HepG2 (cell line): Measurements from ENCODE around the gene ENTPD7. TPM values are rescaled to one million over a fixed set of nuclear protein-coding genes. Genes with fewer than 3 reads are reported as not detected.
A peak's percentile ranks its signal among the peaks of the same experiment; 100 is the strongest.

Source experiments
- BRD4 ChIP-seq: sonication (generic); formaldehyde crosslinking; IDR thresholded peaks from 2 replicates; pipeline ENCODE4 v1.4.0; 2020; ENCODE audit warnings: missing genetic modification reagents
- CEBPG ChIP-seq: IDR thresholded peaks from 2 replicates; pipeline ENCODE4 v1.6.1; 2016
- CENPX ChIP-seq: sonication (generic); formaldehyde crosslinking; IDR thresholded peaks from 2 replicates; pipeline ENCODE4 v1.9.0; 2021; ENCODE audit warnings: mild to moderate bottlenecking, missing genetic modification reagents, moderate library complexity
- CREM ChIP-seq, 2 experiments: sonication (generic) in 1 of 2; formaldehyde crosslinking in 1 of 2; IDR thresholded peaks; 2 replicates each; pipeline versions ENCODE4 v1.4.0 to v1.6.1; 2016 to 2020; ENCODE audit warnings: antibody characterized with exemption in 1 of 2, mild to moderate bottlenecking in 1 of 2, missing genetic modification reagents in 1 of 2
- DMAP1 ChIP-seq: IDR thresholded peaks from 2 replicates; pipeline ENCODE4 v1.6.1; 2016
- FOXK1 ChIP-seq: sonication (generic); formaldehyde crosslinking; IDR thresholded peaks from 2 replicates; pipeline ENCODE4 v1.4.0; 2020; ENCODE audit warnings: low read depth, missing genetic modification reagents, borderline replicate concordance
- GABPB1 ChIP-seq: IDR thresholded peaks from 2 replicates; pipeline ENCODE4 v1.6.1; 2016; ENCODE audit warnings: mild to moderate bottlenecking, missing genetic modification reagents, moderate library complexity, missing compliant biosample characterization
- GATA4 ChIP-seq: sonication (generic); IDR thresholded peaks from 2 replicates; pipeline ENCODE4 v1.6.1; 2016; ENCODE audit warnings: antibody characterized with exemption, low read depth, borderline replicate concordance
- GATAD2A ChIP-seq: IDR thresholded peaks from 2 replicates; pipeline ENCODE4 v1.6.1; 2016
- GTF2F1 ChIP-seq: fragments of 150-350 bp; IDR thresholded peaks from 2 replicates; pipeline ENCODE4 v1.6.1; 2014; ENCODE audit warnings: low read length
- POLR2AphosphoS5 ChIP-seq: IDR thresholded peaks from 2 replicates; pipeline ENCODE4 v1.6.1; 2012; ENCODE audit warnings: low read depth, low read length
- SAP130 ChIP-seq: IDR thresholded peaks from 2 replicates; pipeline ENCODE4 v1.6.1; 2016; ENCODE audit warnings: low read depth
- SPEN ChIP-seq: sonication (generic); formaldehyde crosslinking; IDR thresholded peaks from 2 replicates; pipeline ENCODE4 v1.5.1; 2020; ENCODE audit warnings: low read depth, mild to moderate bottlenecking, missing genetic modification reagents
- TCF7 ChIP-seq: sonication (generic); IDR thresholded peaks from 2 replicates; pipeline ENCODE4 v1.6.1; 2016; ENCODE audit warnings: antibody characterized with exemption, low read depth
- ZHX1 ChIP-seq: sonication (generic); formaldehyde crosslinking; IDR thresholded peaks from 2 replicates; pipeline ENCODE4 v1.8.1; 2022; ENCODE audit warnings: low read depth, mild to moderate bottlenecking, missing genetic modification reagents
- ZNF232 ChIP-seq: sonication (generic); formaldehyde crosslinking; IDR thresholded peaks from 2 replicates; pipeline ENCODE4 v1.4.0; 2020; ENCODE audit warnings: missing genetic modification reagents, borderline replicate concordance
- ZNF317 ChIP-seq: sonication (generic); formaldehyde crosslinking; IDR thresholded peaks from 2 replicates; pipeline ENCODE4 v1.5.0; 2020; ENCODE audit warnings: mild to moderate bottlenecking, missing genetic modification reagents
- ZNF33B ChIP-seq: sonication (generic); formaldehyde crosslinking; IDR thresholded peaks from 2 replicates; pipeline ENCODE4 v1.5.1; 2020; ENCODE audit warnings: mild to moderate bottlenecking, missing genetic modification reagents
- ZNF670 ChIP-seq: sonication (generic); formaldehyde crosslinking; IDR thresholded peaks from 2 replicates; pipeline ENCODE4 v1.8.0; 2022; ENCODE audit warnings: mild to moderate bottlenecking, missing genetic modification reagents, borderline replicate concordance
- ZNF746 ChIP-seq: sonication (generic); formaldehyde crosslinking; IDR thresholded peaks from 2 replicates; pipeline ENCODE4 v1.8.0; 2022; ENCODE audit warnings: mild to moderate bottlenecking, missing genetic modification reagents
- ZNF766 ChIP-seq: sonication (generic); formaldehyde crosslinking; IDR thresholded peaks from 2 replicates; pipeline ENCODE4 v1.5.0; 2020; ENCODE audit warnings: missing genetic modification reagents, borderline replicate concordance
- ZNF772 ChIP-seq: sonication (generic); formaldehyde crosslinking; IDR thresholded peaks from 2 replicates; pipeline ENCODE4 v1.5.0; 2020; ENCODE audit warnings: mild to moderate bottlenecking, missing genetic modification reagents
- ZNF775 ChIP-seq: sonication (generic); formaldehyde crosslinking; IDR thresholded peaks from 2 replicates; pipeline ENCODE4 v1.4.0; 2020; ENCODE audit warnings: missing genetic modification reagents, mild to moderate bottlenecking, moderate library complexity, borderline replicate concordance
- polyA plus RNA-seq, 8 experiments: library from polyadenylated mRNA; depleted of rRNA in 3 of 8; stranded (reverse) in 7 of 8; unstranded in 1 of 8; fragments of >200 nt; fragmentation: Illumina TruSeq in 4 of 8; extraction: Trizol in 4 of 8; gene quantifications; 2 replicates each; pipeline versions ENCODE4 v1.2.1 to v1.2.3, GENCODE V29; 2011 to 2016; ENCODE audit warnings: low read depth in 4 of 8, missing spikeins in 1 of 8, mixed read lengths in 1 of 8; ENCODE audit not compliant: insufficient read depth in 1 of 8
- total RNA-seq, 5 experiments: library from RNA; depleted of rRNA; stranded (reverse); fragments of >200 nt; fragmentation: Illumina TruSeq; extraction: Trizol; gene quantifications; 2 replicates each; pipeline ENCODE4 v1.2.3, GENCODE V29; 2016; ENCODE audit warnings: low read depth in 1 of 5
- TF ChIP-seq, protein P1 (sequence below): sonication (generic); formaldehyde crosslinking; IDR thresholded peaks from 2 replicates; pipeline ENCODE4 v1.4.0; 2020; ENCODE audit warnings: missing genetic modification reagents
- TF ChIP-seq, protein P2 (sequence below): sonication (generic); formaldehyde crosslinking; conservative IDR thresholded peaks from 2 replicates; pipeline ENCODE4 v1.8.0; 2022; ENCODE audit warnings: mild to moderate bottlenecking, moderate library complexity, missing genetic modification reagents

ENTPD7 gene
- total and polyA plus RNA-seq, 2 of the 13 experiments (the other 11 are each of a cell fraction or from before 2014, with no cell fraction given): 7.6 to 36.5 TPM

DNA sequence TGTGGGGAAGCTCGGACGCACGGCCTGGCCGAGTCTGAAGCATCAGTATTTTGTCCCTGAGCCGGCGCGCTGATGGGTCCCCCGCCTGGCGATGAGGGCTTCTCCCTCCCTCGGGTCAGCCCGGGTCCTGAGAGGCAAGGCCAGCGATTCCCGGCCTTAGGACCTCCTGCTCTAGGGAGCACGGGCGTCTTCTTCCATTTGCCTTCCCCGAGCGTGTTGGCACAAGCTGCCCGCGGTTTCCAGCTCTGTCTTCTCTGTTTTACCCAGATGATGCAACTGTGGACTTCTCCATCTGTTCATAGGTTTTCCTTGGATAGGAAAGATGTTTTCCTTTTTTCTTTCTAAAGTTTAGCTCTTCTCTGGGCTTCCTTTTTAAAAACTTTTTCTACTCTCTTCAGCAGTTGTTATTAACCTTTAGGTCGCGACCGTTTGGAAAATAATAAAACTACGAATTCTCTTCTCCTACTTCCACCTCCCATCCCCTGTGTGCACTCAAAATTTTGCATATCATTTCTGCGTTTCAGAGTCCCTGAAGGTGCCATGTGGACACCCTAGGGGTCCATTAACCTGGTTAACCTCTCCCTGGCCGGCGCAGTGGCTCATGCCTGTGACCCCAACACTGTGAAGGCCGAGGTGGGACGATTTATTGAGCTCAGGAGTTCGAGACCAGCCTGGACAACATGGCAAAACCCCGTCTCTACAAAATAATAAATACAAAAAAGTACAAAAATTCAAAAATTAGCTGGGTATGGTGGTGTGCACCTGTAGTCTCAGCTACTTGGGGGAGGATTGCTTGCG, 37.7 kb upstream of the ENTPD7 start (continued):
- no peak for TF ChIP-seq FOXK1 (CRISPR knock-in tag)
- no peak for TF ChIP-seq CEBPG (CRISPR knock-in tag)
- TF ChIP-seq ZNF775 (CRISPR knock-in tag): no peak
- no peak for TF ChIP-seq ZNF766 (CRISPR knock-in tag)
- TF ChIP-seq ZHX1: no peak
- no peak for TF ChIP-seq GATAD2A (CRISPR knock-in tag)
- no peak for TF ChIP-seq TCF7
- TF ChIP-seq POLR2AphosphoS5: 0 out of 2 replicates have a peak, but pooled peaks have one; percentile 72
- no peak for TF ChIP-seq ZNF33B (CRISPR knock-in tag)
- TF ChIP-seq SAP130 (CRISPR knock-in tag): peak; percentile 50; the same call in 1 of the 2 replicates
- TF ChIP-seq CENPX (CRISPR knock-in tag): no peak
- TF ChIP-seq BRD4 (CRISPR knock-in tag): no peak; the same call in 1 of the 2 replicates
- TF ChIP-seq DMAP1 (CRISPR knock-in tag): peak; percentile 14; the same call in 1 of the 2 replicates
- TF ChIP-seq GABPB1 (CRISPR knock-in tag): no peak
- TF ChIP-seq CREM (IDR thresholded peaks at IDR 0.05): no peak
- TF ChIP-seq CREM (CRISPR knock-in tag; IDR thresholded peaks at IDR 0.05): no peak
- TF ChIP-seq, protein P1, sequence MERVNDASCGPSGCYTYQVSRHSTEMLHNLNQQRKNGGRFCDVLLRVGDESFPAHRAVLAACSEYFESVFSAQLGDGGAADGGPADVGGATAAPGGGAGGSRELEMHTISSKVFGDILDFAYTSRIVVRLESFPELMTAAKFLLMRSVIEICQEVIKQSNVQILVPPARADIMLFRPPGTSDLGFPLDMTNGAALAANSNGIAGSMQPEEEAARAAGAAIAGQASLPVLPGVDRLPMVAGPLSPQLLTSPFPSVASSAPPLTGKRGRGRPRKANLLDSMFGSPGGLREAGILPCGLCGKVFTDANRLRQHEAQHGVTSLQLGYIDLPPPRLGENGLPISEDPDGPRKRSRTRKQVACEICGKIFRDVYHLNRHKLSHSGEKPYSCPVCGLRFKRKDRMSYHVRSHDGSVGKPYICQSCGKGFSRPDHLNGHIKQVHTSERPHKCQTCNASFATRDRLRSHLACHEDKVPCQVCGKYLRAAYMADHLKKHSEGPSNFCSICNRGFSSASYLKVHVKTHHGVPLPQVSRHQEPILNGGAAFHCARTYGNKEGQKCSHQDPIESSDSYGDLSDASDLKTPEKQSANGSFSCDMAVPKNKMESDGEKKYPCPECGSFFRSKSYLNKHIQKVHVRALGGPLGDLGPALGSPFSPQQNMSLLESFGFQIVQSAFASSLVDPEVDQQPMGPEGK: no peak
- TF ChIP-seq, protein P2, sequence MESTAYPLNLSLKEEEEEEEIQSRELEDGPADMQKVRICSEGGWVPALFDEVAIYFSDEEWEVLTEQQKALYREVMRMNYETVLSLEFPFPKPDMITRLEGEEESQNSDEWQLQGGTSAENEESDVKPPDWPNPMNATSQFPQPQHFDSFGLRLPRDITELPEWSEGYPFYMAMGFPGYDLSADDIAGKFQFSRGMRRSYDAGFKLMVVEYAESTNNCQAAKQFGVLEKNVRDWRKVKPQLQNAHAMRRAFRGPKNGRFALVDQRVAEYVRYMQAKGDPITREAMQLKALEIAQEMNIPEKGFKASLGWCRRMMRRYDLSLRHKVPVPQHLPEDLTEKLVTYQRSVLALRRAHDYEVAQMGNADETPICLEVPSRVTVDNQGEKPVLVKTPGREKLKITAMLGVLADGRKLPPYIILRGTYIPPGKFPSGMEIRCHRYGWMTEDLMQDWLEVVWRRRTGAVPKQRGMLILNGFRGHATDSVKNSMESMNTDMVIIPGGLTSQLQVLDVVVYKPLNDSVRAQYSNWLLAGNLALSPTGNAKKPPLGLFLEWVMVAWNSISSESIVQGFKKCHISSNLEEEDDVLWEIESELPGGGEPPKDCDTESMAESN: 0 out of 2 replicates have a peak, but pooled peaks have one; percentile 32
- TF ChIP-seq ZNF317 (CRISPR knock-in tag): no peak
- no peak for TF ChIP-seq ZNF232 (CRISPR knock-in tag)
- TF ChIP-seq GTF2F1: no peak
- no peak for TF ChIP-seq GATA4
- no peak for TF ChIP-seq SPEN (CRISPR knock-in tag)
- no peak; the same call in 1 of the 2 replicates for TF ChIP-seq ZNF746 (CRISPR knock-in tag)
- TF ChIP-seq ZNF772 (CRISPR knock-in tag): no peak
- no peak for TF ChIP-seq ZNF670 (CRISPR knock-in tag)
